Psoas muscle (tissue), 8 donors: ENCODE results near the gene CELF2. TPM values are rescaled to one million over a fixed set of nuclear protein-coding genes. Genes with fewer than 3 reads are reported as not detected.
A peak's percentile ranks its signal among the peaks of the same experiment; 100 is the strongest.

ENCODE experiments used
- ATAC-seq, 4 donors: fragments of 200-7000 bp; cut with Tn5 transposase; one replicate each; pipeline ENCODE4 v1.9.1; 2020; ENCODE audit warnings: moderate library complexity in 3 of 4, mild to moderate bottlenecking in 2 of 4
- DNase-seq, 2 donors: peaks; one replicate each; pipeline ENCODE4 v3.0.0-alpha.2; 2020
- H3K27ac ChIP-seq: fragments of 200-600 bp; one replicate; pipeline ENCODE4 v1.8.0; 2022
- H3K27me3 ChIP-seq, 3 donors: fragments of 200-600 bp in 1 of 3; one replicate each; pipeline versions ENCODE4 v1.6.1 to v1.8.0; 2013 to 2022; ENCODE audit warnings: low read length in 2 of 3, mild to moderate bottlenecking in 2 of 3, moderate library complexity in 1 of 3; ENCODE audit not compliant: insufficient read depth in 3 of 3
- H3K36me3 ChIP-seq, 2 donors: fragments of 200-600 bp in 1 of 2; one replicate each; pipeline versions ENCODE4 v1.6.1 to v1.8.0; 2013 to 2022; ENCODE audit warnings: low read depth in 1 of 2, mild to moderate bottlenecking in 1 of 2, moderate library complexity in 1 of 2; ENCODE audit not compliant: insufficient read depth in 1 of 2
- H3K4me1 ChIP-seq: fragments of 200-600 bp; one replicate; pipeline ENCODE4 v1.8.0; 2022
- H3K4me3 ChIP-seq: fragments of 200-600 bp; one replicate; pipeline ENCODE4 v1.8.0; 2022; ENCODE audit warnings: mild to moderate bottlenecking
- H3K9me3 ChIP-seq: fragments of 200-600 bp; one replicate; pipeline ENCODE4 v1.8.0; 2022
- WGBS, 3 donors: extraction: QIAGEN DNeasy Blood & Tissue Kit; methylation state at CpG; one replicate each; pipeline versions ENCODE4 v1.1.6 to v1.1.7; 2013; 5-methylcytosine and 5-hydroxymethylcytosine counted together
- intact Hi-C, 2 donors: fragments of 100-400 bp; cut with DNase I; formaldehyde crosslinking; loops; one replicate each; pipeline versions ENCODE4 v1.11.0 to v1.14.2; 2022
- polyA plus RNA-seq, 3 donors: library from polyadenylated mRNA; stranded (reverse); fragments of 200-250 nt; gene quantifications; one replicate each; pipeline ENCODE4 v1.2.3, GENCODE V29; 2013
- total RNA-seq, 4 donors: library from RNA; stranded (reverse); fragmentation: NEBNext Ultra II Directional in 2 of 4; extraction: Animal tissue kit (Norgen Biotek cat#: 25700) in 2 of 4; gene quantifications; one replicate each; pipeline versions ENCODE4 v1.2.1 to v1.2.4, GENCODE V29; 2021 to 2023
- TF ChIP-seq, protein P1 (sequence below): fragments of 200-600 bp; IDR thresholded peaks from one replicate; pipeline ENCODE4 v1.8.0; 2022; ENCODE audit warnings: antibody characterized with exemption
- donor health status: healthy with polysubstance abuse.
- donor health status: DM: no; HTN: no; CAD: no; lungs with moderate emphysema.
- donor health status: Bipolar disorder and iron deficiency.
- donor health status: healthy.
- donor health status: DM: yes; HTN: yes; CAD: no.
- donor health status: DM: no; HTN: no; CAD: no.
- donor health status: DM: no; HTN: no; CAD: no.
- donor health status: DM: yes; HTN: yes; CAD: no.

CELF2 gene
- total and polyA plus RNA-seq, 7 donors = 9.8 to 47.8 (median 29.0) TPM

DNA sequence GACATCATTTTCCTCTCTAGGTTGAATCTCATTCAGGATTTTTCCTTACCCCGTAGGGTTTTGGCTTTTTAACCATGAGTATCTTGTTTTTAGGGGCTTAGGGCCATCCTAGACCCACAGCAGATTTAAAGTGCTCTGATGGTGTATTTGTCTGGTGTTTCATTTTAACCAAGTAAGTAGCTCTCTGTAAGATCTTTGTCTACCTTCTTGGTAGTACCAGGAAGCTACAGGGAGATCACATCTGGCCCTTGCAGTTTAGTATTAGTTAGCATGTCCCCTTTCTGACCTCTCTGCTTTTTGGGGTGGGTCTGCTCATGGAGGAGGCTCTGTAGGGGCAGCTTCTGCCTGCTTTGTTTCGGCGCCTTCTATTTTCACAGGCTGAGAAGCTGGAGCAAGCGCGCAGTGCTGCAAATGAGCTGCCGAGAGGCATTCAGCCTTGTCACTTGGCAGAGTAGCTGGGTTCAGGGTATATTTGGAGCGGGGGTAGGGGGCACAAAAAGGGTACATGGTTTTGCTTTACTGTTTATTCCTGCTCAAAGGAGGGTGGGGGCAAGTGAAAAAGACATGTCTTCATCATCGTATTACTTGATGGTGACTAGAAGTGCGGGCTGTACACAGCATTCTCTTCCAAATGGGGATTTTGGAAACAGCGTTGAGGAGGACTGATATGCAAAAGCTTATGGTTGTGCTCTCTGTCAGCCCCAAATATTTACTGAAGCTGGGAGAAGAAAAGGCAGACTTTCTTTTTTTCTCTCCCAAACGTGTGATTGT is 146.3 kb downstream of the CELF2 start:
- intact Hi-C loops = no loop called here
- H3K27me3 ChIP-seq = no peaks in the 10 kb centered on the region
- H3K36me3 ChIP-seq = peaks cover 0 to 6% of the 10 kb centered on the region in 2 donors
- WGBS, 3 donors = 44 to 46% (median 45%) methylated on average over 11 of the region's 11 CpGs
- H3K4me3 ChIP-seq = peak overlapping the region; percentile 64
- DNase-seq = no peak
- no peaks in the 10 kb centered on the region for H3K9me3 ChIP-seq
- no peak for ATAC-seq
- TF ChIP-seq, protein P1, sequence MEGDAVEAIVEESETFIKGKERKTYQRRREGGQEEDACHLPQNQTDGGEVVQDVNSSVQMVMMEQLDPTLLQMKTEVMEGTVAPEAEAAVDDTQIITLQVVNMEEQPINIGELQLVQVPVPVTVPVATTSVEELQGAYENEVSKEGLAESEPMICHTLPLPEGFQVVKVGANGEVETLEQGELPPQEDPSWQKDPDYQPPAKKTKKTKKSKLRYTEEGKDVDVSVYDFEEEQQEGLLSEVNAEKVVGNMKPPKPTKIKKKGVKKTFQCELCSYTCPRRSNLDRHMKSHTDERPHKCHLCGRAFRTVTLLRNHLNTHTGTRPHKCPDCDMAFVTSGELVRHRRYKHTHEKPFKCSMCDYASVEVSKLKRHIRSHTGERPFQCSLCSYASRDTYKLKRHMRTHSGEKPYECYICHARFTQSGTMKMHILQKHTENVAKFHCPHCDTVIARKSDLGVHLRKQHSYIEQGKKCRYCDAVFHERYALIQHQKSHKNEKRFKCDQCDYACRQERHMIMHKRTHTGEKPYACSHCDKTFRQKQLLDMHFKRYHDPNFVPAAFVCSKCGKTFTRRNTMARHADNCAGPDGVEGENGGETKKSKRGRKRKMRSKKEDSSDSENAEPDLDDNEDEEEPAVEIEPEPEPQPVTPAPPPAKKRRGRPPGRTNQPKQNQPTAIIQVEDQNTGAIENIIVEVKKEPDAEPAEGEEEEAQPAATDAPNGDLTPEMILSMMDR = no peak
- peak overlapping the region; percentile 17 for H3K27ac ChIP-seq
- peaks cover 27% of the 10 kb centered on the region for H3K4me1 ChIP-seq

DNA sequence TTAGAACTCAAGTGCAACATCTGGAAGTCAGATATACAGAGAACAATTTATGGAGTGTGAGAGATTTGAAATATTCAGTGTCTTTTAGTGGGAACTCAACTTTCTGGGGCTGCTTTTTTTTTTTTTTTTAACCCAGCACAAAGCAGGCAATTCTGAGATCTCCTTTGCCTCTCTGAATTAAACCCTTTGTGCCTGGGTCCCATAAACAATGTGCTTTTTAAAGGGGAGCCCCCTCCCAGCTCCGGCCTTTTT is 146.8 kb downstream of the CELF2 start:
- Histone ChIP-seq H3K9me3 (no peaks in the 10 kb centered on the region), H3K4me3 (peak overlapping the region; percentile 64), H3K36me3 (peaks cover 0 to 6% of the 10 kb centered on the region in 2 donors), H3K27me3 (no peaks in the 10 kb centered on the region), H3K4me1 (peaks cover 27% of the 10 kb centered on the region), H3K27ac (peak overlapping the region; percentile 17)
- no peak for ATAC-seq
- 15 to 20% (median 16%) methylated on average over 1 of the region's 1 CpG for WGBS, 3 donors
- TF ChIP-seq, protein P1 = no peak
- no peak for DNase-seq
- intact Hi-C loops = no loop called here

DNA sequence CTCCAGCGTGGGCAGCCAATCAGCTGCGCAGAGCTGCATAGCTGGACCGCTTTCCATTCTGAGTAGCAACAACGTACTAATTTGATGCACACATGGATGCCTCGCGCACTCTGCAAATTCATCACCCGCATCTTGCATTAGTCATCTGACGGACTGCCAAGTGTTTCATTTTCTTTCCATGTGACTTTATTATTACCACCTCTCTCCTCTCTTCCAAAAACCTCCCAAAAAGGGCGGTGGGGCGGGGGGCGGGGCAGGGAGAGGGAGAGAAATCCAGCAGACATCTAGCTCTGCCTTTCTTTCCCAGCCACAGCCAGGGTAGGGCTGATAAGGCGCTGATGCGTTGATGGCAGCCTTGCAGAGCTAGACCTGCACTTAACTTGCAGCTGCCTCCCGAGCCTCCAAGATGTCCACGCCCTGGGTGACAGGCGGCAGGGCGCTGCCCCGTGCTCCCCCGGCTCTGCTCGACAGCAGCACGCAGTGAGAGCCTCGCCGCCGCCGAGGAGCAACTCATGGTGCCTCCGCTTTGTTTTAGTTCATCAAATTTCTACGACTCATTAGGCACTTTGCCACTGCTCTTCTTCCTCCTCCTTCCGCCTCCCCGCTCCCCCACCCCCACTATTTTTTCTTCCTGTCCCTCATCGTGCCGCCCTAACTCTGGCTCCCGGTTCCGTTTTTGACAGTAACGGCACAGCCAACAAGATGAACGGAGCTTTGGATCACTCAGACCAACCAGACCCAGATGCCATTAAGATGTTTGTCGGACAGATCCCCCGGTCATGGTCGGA is 147.3 kb downstream of the CELF2 start:
- Histone ChIP-seq H3K36me3 (peaks cover 0 to 6% of the 10 kb centered on the region in 2 donors), H3K27ac (peak overlapping the region; percentile 24), H3K9me3 (no peaks in the 10 kb centered on the region), H3K4me1 (peaks cover 26% of the 10 kb centered on the region), H3K27me3 (no peaks in the 10 kb centered on the region), H3K4me3 (peak overlapping the region; percentile 64)
- WGBS, 3 donors = 22 to 34% (median 27%) methylated on average over 38 of the region's 38 CpGs
- DNase-seq (peak; percentile 49 to 74), ATAC-seq (peak; percentile 48 to 68 (median 58))
- intact Hi-C loops = no loop called here
- TF ChIP-seq, protein P1 = no peak

DNA sequence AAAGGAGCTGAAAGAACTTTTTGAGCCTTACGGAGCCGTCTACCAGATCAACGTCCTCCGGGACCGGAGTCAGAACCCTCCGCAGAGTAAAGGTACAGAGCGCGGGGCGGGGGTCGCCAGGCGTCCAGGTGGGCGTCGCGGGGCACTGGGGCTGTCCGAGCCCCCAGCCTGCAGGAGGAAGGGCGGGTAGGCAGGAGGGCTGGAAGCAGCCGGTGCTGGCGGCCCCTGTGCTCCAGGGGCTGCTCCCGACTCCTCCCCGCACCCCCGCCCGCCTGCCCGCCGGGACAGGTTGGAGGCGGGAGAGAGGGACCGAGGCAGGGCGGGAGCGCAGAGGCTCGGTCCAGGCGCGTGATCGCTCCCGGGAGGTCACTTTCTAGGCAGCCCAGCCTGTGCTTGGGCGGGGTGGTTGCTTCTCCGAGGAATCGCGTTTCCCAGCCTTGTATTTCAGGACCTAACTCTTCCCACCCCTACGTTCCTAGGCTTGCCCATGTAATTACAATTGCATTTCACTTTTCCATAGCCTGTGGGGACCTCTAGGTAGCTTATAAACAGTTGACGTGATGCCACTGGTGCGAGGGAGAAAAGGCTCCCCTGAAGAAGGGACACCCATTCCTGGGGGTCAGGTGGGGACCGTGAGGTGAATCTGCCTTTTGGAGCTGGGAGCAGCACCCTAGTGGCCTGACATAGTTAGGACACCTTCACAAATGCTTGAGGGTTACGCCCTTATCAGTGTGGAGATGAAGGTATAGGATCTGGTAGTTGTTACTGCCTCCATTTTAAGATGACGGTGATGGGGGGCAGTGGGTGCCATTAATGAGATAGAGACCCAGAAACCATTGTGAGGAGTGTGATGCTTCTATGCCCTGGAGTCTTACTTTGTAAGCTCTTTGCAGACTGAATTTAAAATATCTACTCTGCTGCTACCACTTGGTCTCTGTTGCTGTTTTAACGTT is 148.2 kb downstream of the CELF2 start:
- H3K36me3 ChIP-seq = peaks cover 0 to 6% of the 10 kb centered on the region in 2 donors
- ATAC-seq = peak; percentile 28 to 34 (median 33)
- H3K27me3 ChIP-seq = no peaks in the 10 kb centered on the region
- peak overlapping the region; percentile 64 for H3K4me3 ChIP-seq
- H3K9me3 ChIP-seq = no peaks in the 10 kb centered on the region
- TF ChIP-seq, protein P1 = peak; percentile 17
- 61 to 73% (median 62%) methylated on average over 32 to 44 of the region's 44 CpGs for WGBS, 3 donors
- peak overlapping the region; percentile 24 for H3K27ac ChIP-seq
- intact Hi-C loops = no loop called here
- DNase-seq = peak; percentile 62 to 79
- H3K4me1 ChIP-seq = peaks cover 17% of the 10 kb centered on the region
